Measurements from ENCODE around the gene DOK6.
A peak's percentile ranks its signal among the peaks of the same experiment; 100 is the strongest.
"Not testable (repeated sequence)": the region's sequence is repeated elsewhere in the genome, so short reads cannot be mapped to it uniquely, and the experiment has no call there.

Gene DOK6

DNA sequence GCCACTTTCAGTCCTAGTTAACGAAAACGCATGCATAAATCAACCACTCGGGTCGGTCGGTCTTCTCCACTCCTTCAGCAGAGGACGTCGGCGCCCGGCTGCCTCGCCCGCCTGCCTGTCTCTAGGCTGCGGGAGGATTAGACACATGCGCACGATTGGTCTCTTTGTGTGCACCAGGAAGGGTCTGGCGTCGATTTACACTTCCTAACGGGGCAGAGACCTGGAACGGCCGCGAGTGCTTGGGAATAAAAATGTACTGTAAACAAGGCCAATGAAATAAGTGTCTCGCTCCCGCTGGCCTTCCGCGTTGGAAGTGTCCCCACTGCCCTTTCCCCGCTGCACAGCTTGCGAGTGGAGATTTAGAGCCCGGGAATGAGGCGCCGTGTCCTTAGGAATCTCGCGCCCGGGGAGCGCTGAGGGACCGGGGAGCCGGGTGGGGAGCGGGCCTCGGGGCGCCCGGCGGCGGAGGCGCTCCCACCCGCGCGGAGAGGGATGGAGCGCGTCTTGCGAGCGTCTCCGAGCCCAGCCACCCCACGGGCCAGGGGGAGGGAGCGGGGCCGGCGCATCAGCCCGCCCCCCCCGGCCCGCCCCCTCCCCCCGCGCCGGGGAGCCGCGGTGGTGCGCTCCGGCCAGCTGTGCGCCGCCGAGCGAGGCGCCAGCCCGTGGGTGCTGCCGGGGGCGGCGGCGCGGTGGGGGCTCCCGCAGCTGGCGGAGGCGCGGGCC lies at the start of gene DOK6:
TSS of gene DOK6 (plus strand) at position 636 of the 723 bp plus-strand sequence.
- no peak for DNase-seq

DNA sequence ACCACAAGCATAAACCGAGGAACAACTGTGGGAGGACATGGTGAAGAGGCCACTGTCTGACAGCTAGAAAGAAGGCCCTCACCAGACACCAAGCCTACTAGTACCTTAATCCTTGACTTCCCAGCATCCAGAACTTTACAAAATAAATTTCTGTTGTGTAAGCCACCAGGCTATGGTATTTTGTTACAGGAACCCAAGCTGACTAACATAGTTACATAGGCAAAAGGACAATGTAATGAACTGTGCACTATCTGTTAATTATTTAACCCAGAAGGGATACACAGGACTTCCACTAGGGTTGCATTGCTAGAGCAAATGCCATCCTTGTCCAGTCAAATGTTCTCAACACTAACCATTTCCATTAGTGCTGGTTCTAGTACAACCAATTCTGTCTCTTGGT lies 47.7 kb upstream of the DOK6 start:
- no peak for DNase-seq

DNA sequence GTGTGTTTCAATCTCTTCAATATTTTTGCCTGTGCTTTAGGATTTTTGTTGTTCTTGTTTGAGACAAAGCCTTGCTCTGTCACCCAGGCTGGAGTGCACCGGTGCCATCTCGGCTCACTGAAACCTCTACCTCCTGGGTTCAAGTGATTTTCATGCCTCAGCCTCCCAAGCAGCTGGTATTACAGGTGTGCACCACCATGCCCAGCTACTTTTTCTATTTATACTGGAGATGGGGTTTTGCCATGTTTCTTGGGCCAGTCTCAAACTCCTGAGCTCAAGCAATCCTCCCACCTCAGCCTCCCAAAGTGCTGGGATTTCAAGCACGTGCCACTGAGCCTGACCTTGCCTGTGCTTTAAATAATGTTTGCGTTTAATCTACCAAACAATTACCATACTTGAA lies 43.1 kb upstream of the DOK6 start:
- DNase-seq: no peak

DNA sequence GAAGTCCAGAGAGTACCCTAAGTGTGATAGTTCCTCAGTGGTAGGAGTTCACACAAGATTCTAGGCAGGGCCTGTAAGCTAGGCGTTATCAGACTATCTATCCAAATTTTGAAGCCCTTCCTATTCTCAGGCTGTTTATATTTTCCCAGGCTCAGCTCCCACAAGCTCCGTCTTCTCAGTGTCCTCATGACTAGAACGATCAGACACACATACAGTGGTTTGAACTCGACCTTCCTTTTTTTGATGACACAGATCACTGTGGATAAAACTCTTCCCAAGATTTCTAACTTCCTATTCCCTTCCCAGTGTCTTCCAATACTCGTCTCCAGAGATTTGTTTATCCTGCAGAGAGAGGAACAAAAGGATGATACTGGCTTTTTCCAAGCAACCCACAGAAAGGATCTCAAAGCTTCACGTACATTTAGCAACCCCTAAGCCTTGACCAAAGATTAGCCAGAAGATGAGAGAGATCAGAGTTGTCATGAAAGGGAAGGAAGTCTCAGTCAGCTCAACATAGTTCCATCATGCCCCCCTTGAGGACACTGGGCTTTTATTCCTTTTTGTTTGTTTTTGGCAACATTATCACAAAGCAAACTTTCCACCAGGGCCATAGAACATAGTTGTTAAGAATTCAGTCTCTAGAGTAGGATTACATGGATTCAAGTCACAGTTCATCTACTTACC lies 42.3 kb upstream of the DOK6 start:
- DNase-seq: no peak

DNA sequence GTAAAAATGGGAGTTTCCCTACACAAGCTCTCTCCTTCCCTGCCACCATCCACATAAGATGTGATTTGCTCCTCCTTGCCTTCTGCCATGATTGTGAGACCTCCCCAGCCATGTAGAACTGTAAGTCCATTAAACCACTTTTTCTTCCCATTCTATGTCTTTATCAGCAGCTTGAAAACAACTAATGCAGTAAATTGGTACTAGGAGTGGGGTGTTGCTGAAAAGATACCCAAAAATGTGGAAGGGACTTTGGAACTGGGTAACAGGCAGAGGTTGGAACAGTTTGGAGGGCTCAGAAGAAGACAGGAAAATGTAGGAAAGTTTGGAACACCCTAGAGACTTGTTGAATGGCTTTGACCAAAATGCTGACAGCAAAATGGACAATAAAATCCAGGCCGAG lies 40.9 kb upstream of the DOK6 start:
- not testable (repeated sequence) for DNase-seq

DNA sequence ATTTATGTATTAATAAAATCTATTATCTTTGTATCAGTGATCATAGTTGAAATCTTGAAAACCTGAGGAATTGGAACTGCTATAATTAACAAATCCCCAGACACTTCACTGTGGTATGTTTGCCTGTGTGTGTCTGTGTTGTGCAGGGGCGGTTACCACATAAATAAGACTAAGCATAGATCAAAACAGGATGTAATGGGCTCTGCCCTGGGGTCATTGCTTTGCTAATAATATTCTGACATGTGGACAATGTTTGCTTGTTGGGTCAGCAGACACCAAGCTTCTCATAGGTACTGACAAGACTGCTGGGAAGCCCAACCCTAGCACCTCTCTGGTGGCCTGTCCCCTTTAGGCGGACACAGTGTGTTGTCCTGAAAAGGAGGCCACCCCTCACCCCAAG lies 35.8 kb upstream of the DOK6 start:
- DNase-seq: no peak

DNA sequence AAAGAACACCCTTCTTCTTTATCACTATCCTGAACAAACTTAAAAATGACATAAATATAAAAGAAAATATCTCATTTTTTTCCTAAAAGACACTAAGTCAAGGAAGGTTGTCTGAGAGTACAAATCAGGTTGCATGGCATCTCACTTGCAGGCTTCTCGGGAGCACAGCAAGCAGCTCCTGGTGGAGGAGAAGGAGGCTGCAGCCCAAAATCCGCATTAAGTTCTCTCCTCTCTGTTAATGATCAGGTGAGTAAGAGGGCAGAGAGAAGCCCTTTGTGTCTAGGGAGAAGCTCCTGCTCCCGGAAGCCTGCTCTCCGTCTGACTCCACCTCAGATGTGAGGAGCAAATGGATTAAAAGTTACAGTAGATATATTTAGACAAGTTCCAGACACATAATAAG lies 35.0 kb upstream of the DOK6 start:
- DNase-seq: no peak

DNA sequence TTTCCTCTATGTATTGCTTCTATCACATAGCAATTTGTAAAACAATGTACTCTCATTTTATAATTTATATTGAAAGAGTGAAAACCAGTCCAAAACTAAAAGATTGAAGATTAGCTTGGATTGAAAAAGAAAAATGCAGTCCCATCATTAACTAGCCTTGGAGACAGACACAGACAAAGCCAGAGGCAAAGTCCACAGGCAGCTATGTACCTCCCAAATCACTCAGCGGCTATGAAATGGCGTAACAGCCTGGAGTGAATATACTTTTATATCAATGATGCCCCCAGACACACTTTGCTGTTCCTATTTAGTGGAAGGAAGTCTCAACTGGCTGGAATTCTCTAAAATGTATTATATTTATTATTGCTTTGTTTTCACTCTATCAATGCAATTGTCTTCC lies 33.6 kb upstream of the DOK6 start:
- DNase-seq: no peak

DNA sequence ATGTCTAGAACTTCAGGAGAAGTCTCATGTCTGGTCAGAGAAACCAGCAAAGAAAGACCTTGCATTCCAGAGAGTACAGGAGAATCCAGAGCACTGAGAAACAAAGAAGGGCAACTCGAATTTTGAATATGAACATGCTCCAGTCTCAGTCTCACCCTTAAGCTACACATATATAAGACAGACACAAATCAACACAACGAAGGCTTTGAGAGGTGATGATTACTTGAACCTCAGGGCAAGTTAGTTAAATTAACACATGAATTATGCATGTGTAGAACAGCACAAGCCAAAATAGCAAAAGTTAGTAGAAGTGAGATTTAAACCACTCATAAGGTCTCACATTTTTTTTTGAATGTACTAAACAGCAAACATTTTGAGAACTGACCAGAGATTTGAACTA lies 29.0 kb upstream of the DOK6 start:
- DNase-seq: no peak

DNA sequence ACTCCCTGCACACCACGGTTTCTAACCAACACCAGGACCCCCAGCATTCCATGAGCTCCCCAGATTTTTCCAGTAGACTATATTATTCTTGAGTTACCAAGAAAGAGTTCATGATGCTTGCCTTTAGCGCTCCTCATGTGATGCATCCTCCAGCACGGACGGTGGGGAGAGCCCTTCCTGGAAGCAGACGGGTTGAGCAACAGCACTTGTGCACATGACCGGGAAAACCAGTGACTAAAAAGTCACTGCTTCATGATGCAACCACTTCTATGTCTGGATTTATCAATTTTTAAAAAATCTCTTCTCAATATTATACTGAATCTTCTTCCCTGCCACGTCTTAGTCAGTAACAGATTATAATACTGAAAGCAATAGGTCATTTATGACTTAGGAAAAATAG lies 20.4 kb upstream of the DOK6 start:
- DNase-seq: peak; percentile 1

DNA sequence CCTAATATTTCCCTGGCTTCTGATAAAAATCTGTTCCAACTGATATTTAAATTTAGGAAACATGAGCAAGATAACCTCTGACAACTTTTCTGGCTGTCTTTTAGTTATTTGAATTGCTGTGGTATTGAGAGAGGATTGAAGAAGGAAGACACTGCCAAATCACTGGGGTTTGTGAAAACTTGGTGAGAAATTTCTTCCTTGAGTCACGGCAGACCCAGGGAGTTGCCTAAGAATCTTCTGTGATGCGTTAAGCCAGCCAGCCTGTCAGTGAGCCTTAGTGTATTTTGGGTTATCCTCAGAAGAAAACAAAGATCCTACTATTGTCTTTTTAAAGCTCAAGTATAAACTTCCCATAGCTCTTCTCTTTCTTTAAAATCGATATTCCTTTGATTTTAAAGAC lies 17.5 kb upstream of the DOK6 start:
- DNase-seq: no peak

DNA sequence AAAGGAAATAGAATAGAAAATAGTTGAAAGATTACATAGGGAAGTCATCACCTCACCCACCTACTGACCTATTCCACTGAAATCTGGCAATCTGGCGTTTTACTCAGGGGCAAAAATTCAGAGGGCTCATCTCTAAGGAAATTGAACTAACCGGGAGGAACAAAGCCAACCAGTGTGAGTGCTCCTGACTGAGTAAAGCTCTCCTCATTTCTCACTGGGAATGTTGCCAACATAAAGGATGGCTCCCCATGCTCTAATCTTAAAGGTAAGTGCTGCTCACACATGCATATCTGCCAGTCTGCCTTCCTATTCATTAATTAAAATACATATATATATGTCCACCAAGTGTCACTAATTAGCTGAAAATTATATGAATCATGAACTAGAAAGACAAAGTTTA lies 13.5 kb upstream of the DOK6 start:
- no peak for DNase-seq

DNA sequence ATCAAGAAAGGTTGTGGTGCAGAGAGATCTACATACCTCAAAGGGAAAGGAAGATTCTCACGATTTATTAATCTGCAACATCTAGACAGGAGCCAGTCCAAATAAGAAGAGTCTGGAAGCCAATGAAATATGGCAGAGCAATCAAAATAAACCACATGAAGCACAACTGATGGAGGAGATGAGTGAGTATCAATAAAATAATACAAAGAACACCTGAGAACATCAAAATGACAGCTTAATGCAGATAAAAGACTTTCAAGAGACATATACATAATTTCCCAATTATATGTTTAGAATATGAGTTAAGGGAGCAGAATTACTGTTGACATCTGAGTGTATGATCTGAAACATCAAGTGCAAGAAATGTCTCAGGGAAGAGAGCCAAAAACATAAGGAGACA lies 12.5 kb upstream of the DOK6 start:
- DNase-seq: no peak

DNA sequence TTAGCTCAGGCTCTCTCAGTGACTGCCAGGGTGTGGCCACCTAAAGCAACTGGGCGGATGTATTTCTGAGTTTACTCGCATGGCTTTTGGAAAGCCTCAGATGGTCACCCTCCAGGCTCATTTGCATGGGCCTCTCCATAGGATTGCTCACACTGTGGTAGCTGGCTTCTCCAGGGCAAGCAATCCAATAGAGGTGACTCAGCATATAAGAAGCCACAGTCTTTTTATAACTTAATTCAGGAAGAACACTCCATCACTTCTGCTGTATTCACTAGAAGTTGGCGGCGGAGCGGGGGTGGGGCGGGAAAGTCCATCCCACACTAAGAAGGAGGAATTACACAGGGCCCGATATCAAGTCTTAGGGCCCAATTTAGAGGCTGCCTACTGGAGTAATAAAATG lies 3.6 kb upstream of the DOK6 start:
- DNase-seq: no peak

DNA sequence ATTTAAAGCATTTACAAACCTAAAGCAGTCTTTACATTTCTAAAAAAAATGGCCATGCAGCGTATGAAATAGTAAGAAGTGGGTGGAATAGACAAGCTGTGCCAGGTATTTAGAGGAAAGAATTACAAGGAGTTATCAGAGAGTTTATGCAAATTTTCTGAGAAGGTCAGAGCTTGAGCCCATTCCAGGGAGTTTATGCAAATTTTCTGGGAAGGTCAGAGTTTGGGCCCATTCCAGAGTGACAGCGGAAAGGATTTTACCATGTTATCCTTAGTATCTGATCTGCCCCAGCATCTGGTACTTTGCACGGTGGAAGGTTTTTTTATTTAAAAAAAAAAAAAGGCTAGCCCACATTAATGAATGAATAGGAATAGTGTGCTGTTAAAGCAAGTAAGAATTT lies 1.4 kb upstream of the DOK6 start:
- no peak for DNase-seq

DNA sequence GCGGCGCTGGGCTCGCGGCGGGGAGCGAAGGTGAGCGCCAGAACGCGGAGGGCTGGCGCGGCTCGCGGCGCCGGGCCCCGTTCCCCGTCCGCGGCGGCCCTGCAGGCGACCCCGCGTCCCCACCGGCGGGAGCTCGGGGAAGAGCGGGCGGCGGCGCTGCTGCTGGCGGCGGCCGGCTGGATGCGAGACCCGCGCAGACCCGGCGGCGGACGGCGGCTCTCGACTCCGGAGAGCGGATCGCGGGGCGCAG lies 213 bp downstream of the DOK6 start:
- DNase-seq: no peak

DNA sequence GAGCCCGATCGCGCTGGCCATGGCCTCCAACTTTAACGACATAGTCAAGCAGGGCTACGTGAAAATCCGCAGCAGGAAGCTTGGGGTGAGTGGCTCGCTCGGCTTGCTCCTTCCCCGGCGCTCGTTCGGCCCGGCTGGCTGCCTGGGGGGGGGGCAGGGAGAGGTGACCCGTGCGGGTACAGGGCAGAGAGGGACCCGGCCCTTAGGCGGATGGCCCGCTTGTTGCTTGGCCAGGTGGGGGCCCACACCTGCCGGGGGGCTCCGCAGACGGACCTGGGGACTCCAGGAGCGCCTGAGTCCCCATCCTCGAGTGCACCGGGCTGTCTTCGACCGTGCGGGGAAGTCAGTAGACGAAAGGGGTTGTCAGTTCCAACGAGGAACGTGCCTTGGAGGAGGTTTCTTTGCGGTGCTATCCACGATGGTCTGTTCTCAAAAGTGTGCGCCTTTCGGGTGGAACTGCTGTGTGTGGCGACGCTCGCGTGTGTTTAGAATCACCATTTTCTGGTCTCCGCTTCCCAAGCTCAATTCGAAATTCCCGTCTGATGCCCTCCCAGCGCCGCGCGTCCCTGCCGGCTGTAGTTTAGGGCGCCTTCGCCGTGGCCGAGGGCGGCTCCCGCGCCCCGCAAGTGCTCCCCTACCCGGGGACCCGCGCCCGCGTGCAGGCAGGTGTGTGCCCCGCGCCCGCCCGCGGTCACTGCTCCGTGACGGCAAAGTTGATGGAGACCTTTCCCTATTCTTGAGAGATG lies 711 bp downstream of the DOK6 start:
- no peak for DNase-seq

DNA sequence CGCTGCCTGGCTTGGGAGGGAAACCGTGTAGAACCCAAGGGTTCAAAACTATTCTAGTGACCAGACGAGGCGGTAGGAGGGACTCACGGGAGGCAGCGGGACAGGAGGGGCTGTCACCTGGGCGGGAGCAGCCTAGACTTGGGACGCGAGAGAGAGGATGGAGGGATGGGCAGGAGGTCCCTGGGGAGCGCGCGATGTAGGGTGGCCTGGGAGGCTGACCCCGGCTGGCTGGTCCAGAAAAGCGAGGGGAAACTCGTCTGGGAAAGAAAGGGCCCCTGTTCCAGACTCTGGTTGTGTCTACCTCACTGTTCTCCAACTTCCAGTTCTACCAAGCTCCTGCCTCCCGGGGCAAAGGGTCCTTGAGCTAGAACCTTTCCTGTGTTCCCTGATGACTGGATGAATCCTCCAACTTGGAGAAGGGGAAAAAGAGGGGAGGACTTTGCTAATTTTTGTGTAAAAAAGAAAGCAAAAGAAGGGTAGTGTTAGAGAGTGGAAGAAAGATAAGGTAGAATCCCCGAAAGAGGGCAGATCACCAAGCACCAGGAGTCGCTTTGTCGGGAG lies 1.4 kb downstream of the DOK6 start:
- DNase-seq: no peak

DNA sequence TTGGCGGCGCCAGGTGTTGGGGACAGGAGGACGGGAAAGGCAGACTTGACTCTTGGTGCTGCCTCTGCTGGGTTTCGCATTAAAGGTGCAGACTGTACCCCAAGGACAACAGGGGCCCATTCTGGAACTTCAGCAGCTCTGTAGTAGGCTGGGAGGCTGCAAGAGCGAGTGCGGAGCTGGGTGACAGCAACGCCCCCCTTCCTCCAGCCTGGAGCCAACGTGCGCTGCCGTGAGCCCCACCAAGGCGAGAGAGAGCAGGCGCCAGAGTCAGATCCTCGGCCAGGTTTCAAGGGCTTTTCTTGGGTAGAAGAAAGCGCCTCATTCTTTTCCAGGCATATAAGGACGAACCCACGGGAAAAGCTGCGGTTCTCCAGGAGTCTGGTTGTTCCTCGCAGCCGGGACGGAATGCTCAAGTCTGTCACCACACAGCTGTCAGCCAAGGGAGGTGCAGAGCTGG lies 1.9 kb downstream of the DOK6 start:
- DNase-seq: no peak

DNA sequence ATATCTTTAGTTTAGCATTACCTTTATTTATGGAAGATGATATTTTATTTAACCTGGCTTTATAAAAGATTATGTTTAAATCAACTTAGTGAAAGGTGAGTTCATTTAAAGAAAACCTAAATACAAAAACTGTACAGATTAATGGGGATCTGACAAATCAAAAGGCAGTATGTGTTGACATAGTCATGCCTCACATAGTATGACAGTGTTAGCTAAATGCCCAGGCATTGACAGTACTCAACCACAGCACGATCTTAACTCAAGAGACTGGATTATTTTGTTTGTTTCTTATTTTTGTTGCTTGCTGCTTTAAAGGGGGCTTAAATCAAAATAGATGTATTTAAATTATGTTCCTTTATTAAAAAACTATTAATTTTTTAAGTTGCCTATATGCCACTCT lies 7.8 kb downstream of the DOK6 start:
- no peak for DNase-seq

DNA sequence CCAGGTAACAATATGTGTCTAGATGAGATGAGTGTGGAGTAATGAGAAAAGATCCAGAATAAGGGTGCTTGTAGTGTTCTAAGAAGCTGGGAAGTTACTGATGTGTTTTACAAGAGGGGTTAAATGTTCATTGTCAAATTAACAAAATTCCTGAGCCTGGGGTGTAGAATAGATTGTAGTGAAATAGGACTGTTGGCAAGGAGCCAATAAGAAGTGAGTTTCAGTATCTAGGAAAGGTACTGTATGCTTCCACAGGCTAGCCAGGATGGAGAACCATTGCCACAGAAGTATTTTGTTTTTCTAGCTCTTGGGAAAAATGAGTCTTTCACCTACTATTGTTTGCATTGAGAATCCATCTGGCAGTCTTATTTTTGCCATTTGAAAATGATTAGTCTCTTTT lies 10.5 kb downstream of the DOK6 start:
- peak; percentile 9 for DNase-seq

DNA sequence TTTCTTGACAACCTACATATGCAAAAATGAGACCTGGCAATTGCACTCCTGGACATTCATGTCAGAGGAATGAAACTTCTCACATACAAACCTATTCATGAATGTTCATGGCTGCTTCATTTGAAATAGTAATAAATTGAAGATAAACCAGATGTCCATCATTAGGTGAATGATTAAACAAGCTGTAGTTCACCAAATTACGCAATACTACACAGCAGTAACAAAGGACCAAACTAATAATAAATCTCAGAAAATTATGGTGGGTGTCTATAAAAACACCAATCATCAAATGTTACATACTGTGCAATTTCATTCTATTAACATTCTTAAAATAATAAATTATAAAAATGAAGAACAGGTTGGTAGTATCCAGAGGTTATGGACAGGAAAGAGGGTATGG lies 13.5 kb downstream of the DOK6 start:
- no peak for DNase-seq

DNA sequence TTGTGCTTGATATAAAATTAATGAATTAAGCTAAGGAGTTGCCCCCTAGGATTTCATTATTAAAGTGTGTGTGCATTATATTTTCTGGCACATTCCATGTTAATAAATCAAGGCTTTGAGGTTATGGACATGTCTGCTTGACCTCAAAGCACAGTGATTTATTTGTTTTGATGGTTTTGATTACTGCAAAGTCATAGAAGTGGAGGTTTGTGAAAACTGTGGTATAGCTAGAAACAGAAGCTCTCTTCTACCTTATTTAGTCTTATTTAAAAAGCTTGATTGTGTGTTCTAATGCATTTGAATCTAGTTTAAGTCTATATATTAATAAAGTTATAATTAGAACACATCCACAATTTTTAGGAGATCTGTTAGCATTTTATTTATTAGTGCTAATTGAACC lies 32.2 kb downstream of the DOK6 start:
- no peak for DNase-seq

DNA sequence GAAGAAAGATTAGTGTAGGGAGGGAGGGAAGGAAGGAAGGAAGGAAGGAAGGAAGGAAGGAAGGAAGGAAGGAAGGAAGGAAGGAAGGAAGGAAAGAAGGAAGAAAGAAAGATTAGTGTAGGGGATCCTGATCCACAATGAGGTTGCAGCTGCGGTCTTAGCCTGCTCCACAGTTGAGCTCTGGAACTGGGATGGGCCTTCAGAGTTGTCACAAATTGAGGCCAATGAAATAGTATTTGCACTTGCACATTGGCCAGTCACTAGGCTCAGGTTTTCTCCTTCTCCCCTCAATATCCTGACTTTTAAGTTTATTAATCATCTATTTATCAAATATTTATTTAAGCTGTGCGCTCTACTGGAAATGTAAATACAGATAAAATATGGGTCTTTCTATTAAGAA lies 34.3 kb downstream of the DOK6 start:
- DNase-seq: no peak

Data from OCI-M1 (cell line).